Adrenal gland (tissue), 5 donors: ENCODE results near the gene LMNB1.

ENCODE experiments used
- CTCF ChIP-seq, 6 experiments: fragments of 450-650 bp in 4 of 6; fragments of 200-600 bp in 2 of 6; sonication (generic) in 1 of 6; IDR thresholded peaks; 1 replicate in 5 of 6; 2 replicates in 1 of 6; pipeline versions ENCODE4 v1.5.1 to v1.8.0; 2016 to 2021; ENCODE audit warnings: antibody characterized with exemption in 6 of 6, mild to moderate bottlenecking in 2 of 6, moderate library complexity in 1 of 6
- POLR2A ChIP-seq, 2 donors: fragments of 450-650 bp; IDR thresholded peaks; one replicate each; pipeline ENCODE4 v1.6.1; 2017; ENCODE audit warnings: antibody characterized with exemption in 2 of 2, mild to moderate bottlenecking in 2 of 2, moderate library complexity in 1 of 2
- donor health status: DM: no; HTN: no; CAD: no.

DNA sequence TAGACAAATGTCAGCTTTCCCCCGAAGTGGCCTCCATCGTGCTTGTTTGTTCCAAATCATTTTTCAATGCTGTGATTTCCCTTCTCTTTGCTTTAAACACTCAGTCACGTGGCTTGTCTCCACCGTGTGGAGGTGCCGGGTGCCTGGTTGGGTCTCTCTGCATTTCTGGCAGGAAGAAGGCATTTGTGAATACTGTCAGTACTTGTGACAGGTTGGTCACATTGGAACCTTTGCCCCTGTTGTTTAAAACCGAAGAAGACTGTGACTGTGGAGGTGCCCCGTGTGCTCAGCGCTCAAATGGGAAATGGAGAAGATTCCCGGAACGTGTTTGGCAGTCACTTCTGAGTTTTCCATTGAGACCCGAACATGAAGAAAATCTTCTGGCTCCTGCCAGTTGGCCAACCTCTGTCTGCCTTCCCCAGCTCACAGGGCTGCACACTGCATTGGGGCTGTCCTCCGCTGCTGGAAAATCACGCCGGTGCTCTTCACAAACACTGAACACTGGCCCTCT, 74.6 kb downstream of the LMNB1 start:
- TF ChIP-seq CTCF (IDR thresholded peaks at IDR 0.05) (no peak), POLR2A (IDR thresholded peaks at IDR 0.05) (no peak)
